Measurements from ENCODE around the gene KNDC1. TPM values are rescaled to one million over a fixed set of nuclear protein-coding genes. Genes with fewer than 3 reads are reported as not detected.

Gene KNDC1
- total RNA-seq, 1 experiment from 2014 or later = 15.7 TPM

DNA sequence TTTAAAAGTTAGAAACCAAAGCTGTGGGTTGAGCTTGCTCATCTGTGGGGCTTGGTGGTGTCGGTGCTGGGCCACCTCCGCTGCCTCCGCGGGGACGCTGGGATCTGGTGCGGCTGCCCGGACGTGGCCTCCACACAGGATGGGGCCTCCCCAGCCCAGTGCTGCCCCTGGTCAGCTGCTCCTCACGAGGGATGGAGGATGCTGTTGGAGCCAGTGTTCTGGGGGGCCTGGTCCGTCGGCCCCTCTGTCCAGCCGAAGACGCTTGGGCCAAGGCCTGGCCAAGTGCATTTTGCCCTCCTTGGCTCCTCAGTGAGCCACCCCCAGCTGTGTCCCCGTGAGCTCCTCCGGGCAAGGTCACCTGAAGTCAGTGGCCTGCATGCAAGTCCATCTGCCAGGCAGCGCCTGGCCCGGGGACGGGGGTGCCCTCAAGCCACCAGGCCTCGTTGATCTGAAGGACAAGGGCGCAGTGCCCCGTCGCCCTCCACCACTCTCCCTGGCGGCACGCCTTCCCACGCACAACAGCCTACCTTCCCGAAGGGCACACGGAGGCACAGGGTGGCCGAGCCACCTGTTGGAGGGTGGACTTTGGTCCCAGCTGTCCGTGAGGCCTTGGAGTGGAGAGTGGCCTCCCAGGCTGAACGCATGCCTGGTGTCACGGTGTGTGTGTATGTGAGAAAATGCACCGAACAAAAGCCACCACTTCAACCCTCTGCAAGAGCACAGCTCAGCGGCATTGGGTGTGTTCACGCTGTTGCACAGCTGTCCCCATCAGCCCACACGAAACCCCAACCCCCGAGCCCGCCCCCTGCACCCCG is 27.3 kb downstream of the KNDC1 start:
- peaks cover 10 to 14% of the 10 kb centered on the region in 2 experiments; a peak in 4 of 5 replicates for H3K9me3 Mint-ChIP-seq
- Histone ChIP-seq H3K14ac (ENCODE audit: insufficient read depth, low read length) (no peak overlapping the region; the same call in 1 of the 2 replicates), H3K79me1 (ENCODE audit: insufficient read depth, low read depth, low read length, poor library complexity, severe bottlenecking) (no peaks in the 10 kb centered on the region), H2AK5ac (ENCODE audit: insufficient read length, low read length) (no peak overlapping the region), H3K56ac (ENCODE audit: insufficient read length, low read depth, low read length) (no peak overlapping the region), H3K4me1 (ENCODE audit: insufficient read depth, low read length) (no peaks in the 10 kb centered on the region), H2BK5ac (ENCODE audit: insufficient read length, low read length) (no peak overlapping the region), H3K23me2 (ENCODE audit: insufficient read length, low read depth, low read length, poor library complexity, severe bottlenecking) (no peaks in the 10 kb centered on the region), H4K5ac (ENCODE audit: insufficient read length, low read depth, low read length) (no peak overlapping the region), H3K27ac (ENCODE audit: insufficient read length, low read depth, low read length) (no peak overlapping the region), H3K27me3 (ENCODE audit: insufficient read depth, low read length) (no peaks in the 10 kb centered on the region), H3K18ac (ENCODE audit: insufficient read length, low read depth, low read length) (no peak overlapping the region), H3K79me2 (ENCODE audit: insufficient read depth, low read length) (no peaks in the 10 kb centered on the region), H3K4me2 (ENCODE audit: insufficient read depth, insufficient read length, low read length) (no peak overlapping the region), H4K8ac (replicated peaks; ENCODE audit: insufficient read length, low read depth, low read length) (no peak overlapping the region), H2BK15ac (ENCODE audit: low read depth, low read length) (no peak overlapping the region), H2BK120ac (ENCODE audit: low read depth, low read length, poor library complexity, severe bottlenecking) (no peak overlapping the region), H2BK20ac (ENCODE audit: low read depth, low read length, poor library complexity, severe bottlenecking) (no peak overlapping the region), H3K9me3 (ENCODE audit: control insufficient read depth, low read depth, low read length) (no peaks in the 10 kb centered on the region), H4K91ac (ENCODE audit: insufficient read length, low read depth, low read length) (no peak overlapping the region), H4K20me1 (ENCODE audit: control insufficient read depth, insufficient read depth, insufficient read length) (no peaks in the 10 kb centered on the region), H3T11ph (ENCODE audit: low read length) (no peak overlapping the region), H3K9ac (ENCODE audit: extremely low read depth, insufficient read length, low read length) (no peak overlapping the region), H3K4ac (ENCODE audit: low read depth, low read length) (no peak overlapping the region), H2AFZ (ENCODE audit: low read length) (no peak overlapping the region), H3K23ac (ENCODE audit: insufficient read length, low read depth, low read length) (no peak overlapping the region), H2BK12ac (ENCODE audit: insufficient read length, low read depth, low read length) (no peak overlapping the region)
- H3K4me1 Mint-ChIP-seq = no peaks in the 10 kb centered on the region
- no CpG with 5 or more reads among the region's 38 CpGs for WGBS (ENCODE audit: extremely low coverage, insufficient read length, low lambda C conversion rate)
- H3K4me3 Mint-ChIP-seq = no peak overlapping the region
- no peak overlapping the region for H3K27ac Mint-ChIP-seq
- no peak for TF ChIP-seq CTCF (conservative IDR thresholded peaks at IDR 0.05)
- DNase-seq = no peak
- peaks cover 3% of the 10 kb centered on the region for H3K27me3 Mint-ChIP-seq (ENCODE audit: low read depth)
- peaks cover 8 to 37% (median 32%) of the 10 kb centered on the region in 3 experiments for H3K36me3 Mint-ChIP-seq (ENCODE audit: insufficient read depth in 1 of 3, low read depth in 3 of 3)

Data from H9 (cell line).